KBM-7 (cell line): ENCODE data around the gene LRRC26.
A peak's percentile ranks its signal among the peaks of the same experiment; 100 is the strongest.

Experiments
- DNase-seq: peaks from one replicate; pipeline ENCODE4 v3.0.0-alpha.2; 2015
- in situ Hi-C: fragments of 300-500 bp; cut with MboI; formaldehyde crosslinking; loops from 2 replicates; pipeline ENCODE4 v1.14.3; 2020; ENCODE audit warnings: low sequenced_read_pairs, low pct_unique_long_range_greater_than_20kb, mixed read lengths

The LRRC26 gene

DNA sequence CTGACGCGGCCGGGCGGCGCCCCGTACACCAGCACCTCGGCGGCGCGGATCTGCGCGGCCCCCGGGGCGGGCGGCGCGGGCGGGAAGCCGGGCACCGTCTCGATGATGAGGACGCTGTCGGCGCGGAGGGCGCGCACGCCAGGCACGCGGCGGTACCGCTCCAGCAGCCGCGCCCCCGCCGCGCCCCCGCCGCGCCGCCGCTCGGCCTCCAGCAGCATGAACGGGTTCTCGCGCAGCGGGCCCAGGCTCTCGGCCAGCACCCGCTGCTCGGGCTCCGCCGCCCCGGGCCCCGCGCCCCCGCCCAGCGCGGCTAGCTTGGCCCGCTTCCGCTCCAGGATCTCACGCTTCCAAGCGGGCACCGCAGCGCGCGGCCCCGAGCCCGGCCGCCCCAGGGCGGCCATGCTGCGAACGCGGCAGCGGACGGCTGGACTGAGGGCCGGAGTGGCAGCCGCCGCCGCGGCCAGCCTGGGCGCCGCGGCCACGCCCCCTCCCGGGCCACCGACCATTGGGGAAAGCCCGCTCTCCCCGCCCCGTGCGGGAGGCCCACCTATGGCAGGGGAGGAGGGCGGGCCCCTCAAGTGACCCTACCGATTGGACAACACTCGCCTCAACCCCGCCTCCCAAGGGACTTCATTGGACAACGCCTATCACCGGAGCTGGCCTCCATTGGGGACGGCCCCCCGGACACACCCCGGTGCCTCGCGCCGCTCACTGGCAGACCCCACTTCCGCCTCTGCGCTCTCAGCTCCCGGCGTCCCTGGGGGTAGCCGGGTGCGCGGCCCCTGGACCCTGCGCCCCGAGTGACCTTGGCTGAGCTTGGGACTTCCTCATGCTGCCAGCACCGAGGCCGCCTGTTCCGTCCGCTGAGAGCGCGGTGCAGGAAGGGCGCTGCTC is 30.7 kb upstream of the LRRC26 start, which contains the start of gene TPRN:
TPRN (minus strand) TSS at position 431 of the 894 bp plus-strand sequence; CDS start at position 401, 30 bp downstream.
- peak; percentile 99 for DNase-seq
- in situ Hi-C loops = no loop called here

DNA sequence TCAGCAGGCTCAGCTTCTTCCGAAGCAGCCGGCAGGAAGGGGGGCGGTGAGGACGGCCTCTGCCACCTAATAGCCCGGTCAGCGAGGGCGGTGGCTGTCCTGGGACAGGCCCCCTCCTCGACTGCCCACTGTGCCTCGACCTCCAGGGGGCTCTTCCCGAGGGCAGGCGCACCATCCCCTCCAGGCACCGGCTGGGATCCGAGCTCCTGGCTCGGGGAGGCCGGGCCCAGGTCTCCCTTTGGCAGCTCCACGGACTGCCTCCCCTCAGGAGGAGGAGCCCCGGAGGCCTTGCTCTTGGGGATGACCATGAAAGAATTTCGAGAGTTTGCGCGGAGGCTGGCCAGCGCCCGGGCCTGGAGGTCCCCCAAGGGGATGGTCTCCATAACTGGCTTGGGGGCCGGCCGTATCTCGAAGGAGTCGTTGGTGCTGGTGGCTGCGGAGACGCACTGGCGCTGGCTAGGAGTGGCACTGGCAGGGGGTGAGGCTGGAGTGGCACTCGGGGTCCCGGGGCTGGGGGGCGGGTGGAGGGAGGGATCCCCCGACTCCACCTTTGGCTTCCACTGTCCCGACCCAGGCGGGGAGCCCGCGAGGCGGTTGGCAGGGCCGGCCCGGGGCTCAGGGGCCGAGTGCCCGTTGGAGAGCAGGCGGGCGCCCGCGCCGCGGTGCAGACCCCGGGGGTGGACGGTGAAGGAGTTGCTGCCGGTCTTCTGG is 29.7 kb upstream of the LRRC26 start:
- in situ Hi-C loops = no loop called here
- DNase-seq = no peak

DNA sequence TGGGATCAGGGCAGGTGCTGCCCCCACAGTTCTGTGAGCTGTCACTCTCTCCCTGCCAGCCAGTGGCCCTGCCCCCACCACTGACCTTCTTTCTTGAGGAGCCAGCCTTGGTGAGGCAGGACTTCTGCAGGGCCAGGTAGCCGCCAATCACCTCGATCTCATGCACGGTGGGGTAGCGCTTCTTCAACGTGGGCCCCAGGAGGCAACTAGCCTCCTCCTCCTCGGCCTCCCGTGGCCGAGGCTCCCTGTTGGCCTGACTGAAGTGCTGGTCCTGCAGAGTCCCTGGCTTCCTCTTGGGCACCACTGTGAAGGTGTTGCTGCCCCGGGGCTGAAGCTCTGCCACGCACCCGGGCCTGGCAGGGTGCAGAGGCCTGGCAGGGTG is 29.0 kb upstream of the LRRC26 start:
- in situ Hi-C loops = no loop called here
- DNase-seq = no peak

DNA sequence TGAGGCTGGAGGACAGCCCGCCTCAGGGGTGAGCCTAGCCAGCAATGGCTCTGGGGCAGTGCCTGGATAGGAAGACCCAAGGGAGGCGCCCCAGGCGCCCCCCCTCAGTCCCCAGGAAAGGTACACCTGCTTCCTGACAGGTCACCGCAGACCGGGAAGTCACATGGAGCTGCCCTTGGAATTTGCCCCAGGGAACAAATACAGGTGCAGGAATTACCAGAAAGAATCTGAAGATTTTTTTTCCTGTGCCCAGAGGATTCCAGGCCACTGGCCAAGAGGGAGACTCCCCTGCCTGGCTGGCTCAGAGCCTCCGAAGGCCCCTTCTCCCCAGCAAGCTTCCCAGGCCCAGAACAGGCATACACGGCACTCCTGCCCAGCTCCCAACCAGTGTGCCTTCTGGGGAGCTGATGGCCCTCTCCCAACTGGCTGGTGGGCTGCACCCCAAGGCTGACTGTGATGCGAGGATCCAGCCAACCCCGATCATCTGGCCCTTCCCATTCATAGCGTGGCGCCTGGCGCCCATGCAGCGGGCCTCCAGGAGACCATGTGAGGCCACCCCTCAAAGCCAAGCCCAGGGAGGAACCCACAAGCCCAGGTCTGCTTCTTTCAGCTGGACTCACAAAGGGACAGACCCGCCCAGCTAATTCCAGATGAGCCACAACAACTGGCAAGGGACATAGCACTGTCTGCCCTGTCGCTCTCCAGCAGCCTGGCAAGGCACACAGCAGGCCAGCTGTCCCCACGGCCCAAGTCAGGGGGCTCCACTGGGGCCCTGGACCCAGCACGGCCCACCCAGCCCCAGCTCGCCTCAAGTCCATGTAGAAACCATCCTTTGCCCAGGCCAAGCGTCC is 28.4 kb upstream of the LRRC26 start:
- in situ Hi-C loops = no loop called here
- no peak for DNase-seq

DNA sequence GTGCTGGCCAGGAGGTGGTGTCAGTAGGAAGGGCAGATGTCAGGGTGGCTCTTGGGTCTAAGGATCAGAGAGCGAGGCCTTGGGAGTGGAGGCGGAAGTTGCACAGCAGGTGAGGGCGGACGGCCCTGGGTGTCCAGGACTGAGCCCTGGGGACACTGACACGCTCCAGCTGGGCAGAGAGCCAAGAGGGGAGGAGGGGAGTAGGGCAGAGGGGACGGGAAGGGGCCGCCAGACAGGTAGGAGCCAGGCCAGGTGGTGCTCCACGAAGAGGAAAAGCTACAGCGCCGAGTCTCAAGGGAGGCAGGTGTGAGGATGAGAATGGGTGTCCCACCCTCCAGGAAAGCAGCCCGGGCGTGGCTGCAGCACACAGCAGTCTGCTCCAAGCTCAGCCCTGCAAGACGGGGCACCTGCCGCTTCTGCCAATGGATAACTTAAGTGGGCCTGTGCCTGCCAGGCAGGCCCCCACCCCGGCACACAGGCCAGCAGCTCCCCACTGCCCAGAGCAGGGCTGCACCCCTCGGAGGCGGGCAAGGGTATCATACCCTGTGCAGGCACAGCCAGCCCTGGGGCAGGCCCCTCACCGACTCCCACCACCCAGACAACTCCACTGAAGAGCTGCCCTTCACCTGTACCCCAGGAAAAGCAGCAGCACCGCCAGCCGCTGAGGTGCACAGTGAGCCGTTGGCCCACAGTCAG is 25.8 kb upstream of the LRRC26 start:
- no peak for DNase-seq
- in situ Hi-C loops = no loop called here

DNA sequence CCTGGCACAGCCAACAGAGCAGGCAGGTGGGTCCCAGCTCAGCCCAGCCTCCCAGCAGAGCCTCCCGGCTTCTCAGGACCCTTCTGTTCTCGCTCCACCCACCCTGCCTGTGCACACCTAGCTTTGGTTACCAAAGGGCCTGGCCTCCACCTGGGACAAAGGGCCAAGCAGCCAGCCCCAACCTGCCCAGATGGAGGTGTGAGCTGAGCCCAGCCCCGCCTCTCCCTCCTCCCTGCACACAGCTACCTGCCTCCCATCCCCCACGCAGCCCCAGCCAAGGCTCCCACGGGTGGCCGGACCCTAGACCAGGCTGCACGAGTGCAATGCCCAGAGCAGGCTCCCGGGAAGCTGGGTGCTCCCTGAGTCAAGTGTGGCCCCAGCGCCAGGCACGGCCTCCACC is 25.1 kb upstream of the LRRC26 start:
- DNase-seq = no peak
- in situ Hi-C loops = no loop called here

DNA sequence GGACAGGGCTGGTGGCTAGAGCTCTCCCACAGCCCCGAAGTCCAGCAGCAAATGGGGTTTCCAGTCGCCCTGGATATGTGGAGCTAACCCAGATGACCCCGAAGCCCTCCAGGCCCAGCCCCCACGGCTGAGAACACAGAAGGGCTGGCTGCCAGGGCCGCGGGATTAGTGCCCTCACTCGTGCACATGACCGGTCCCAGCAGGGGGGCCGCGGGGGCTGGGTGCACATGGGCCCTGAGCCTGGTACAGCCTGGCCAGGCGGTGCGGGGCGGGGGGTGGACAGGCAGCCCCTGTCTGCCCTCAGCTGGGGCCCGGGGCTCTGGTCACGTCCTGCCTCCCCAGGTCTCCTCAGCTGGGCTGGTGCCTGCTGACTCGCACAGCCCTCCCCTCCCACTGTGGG is 24.5 kb upstream of the LRRC26 start:
- in situ Hi-C loops = no loop called here
- DNase-seq = no peak

DNA sequence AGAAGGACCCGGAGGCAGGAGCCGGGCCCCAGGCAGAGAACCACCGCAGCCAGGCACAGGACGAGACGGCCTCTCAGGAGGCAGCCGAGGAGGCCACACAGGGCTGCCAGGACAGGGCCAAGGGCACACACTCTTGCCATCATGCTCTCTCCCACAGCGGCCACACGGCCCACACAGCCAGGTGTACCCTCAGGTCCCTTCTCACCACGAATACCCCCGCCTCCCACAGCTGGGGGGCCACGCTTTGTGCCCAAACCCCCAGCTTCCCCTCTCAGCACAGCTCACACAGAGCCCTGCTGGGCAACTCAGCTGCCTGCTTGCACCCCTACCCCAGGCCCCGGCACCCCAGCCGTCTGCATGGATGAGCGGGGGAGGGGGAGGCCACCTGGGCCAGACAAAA is 23.9 kb upstream of the LRRC26 start:
- in situ Hi-C loops = no loop called here
- DNase-seq = no peak

DNA sequence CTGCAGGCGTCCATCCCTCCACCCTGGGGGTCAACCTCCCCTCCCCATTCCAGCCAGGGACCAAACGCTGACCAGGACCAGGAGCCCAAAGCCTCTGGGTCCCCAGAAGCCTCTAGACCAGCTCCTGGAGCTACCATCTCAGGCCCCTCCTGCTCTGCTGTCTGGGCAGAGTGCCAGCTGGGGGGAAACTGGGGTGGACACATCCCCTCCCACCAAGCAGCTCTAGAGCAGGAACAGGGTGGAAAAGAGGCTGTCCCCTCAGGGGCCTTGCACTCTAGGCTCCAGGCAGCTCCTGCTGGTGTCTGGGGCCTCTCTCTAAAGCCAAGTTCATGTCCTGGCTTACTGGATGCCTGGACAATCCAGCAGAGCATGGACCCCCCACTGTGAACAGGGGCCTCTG is 23.0 kb upstream of the LRRC26 start:
- DNase-seq = no peak
- in situ Hi-C loops = no loop called here

DNA sequence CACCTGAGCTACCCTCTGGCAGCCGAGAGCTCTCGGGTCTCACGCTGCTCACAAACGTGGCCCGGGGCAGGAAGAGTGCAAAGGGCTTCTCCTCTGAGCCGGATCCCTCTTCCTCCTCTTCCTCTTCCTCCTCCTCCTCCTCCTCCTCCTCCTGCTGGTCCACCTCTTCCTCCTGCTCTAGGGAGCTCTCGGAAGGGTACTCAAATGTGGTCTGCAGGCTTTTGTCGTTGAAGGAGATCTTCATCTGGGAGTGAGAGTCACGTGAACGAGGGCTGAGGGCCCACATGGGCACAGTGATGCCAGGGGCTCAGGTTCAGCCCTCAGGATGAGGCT is 22.6 kb upstream of the LRRC26 start:
- in situ Hi-C loops = no loop called here
- no peak for DNase-seq

DNA sequence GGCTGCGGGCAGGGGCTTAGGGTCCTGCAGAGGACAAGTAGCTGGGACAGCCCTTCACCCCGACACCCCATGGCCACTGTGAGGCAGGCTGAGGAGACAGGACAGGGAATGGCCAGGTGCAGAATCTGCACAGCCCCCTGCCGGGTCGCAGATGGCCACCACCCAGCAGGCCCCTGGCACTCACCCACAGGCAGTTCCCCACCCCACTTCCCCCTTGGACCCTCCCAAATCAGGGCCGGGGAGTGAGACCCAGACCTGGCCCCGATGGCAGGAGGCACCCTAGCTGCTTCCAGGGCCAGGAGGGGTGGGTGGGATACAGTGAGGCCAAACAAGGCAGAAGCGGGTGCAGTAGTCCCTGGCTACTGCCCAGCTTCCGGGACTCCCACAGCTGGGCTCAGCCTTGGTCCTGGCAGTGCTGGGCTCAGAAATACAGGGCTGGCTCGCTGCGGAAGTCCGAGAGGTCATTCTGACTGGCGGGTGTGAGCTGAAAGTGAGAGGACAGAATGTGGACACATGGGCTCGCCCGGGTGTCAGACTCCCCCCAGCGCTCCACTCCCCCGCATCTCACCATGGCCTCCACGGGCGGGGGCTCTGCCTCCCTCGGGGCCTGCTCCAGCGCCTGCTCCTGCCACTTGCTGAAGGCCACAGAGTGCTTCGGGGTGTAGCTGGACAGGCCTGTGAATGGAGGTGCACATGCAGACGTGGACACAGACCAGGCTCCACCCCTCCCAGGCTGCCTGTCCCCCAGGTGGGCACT is 22.0 kb upstream of the LRRC26 start:
- in situ Hi-C loops = no loop called here
- no peak for DNase-seq

DNA sequence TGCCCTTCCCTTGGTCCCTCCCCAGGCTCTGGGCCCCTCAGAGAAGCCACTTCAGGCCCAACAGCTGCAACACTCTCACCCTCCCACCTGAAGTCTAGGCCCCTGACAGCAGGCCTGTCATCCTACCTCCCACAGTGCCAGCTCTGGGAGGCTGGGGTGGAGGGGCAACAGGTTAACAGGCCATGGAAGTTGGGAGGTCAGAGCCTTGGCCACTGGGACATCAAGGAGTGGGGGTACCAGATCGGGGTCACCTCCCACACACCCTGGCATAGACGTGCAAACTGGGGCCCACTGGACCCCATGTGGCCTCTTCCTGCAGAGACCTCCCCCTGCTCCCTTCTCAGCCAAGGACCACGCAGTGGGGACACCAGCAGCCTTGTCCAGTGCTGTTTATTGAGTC is 21.4 kb upstream of the LRRC26 start:
- no peak for DNase-seq
- in situ Hi-C loops = no loop called here

DNA sequence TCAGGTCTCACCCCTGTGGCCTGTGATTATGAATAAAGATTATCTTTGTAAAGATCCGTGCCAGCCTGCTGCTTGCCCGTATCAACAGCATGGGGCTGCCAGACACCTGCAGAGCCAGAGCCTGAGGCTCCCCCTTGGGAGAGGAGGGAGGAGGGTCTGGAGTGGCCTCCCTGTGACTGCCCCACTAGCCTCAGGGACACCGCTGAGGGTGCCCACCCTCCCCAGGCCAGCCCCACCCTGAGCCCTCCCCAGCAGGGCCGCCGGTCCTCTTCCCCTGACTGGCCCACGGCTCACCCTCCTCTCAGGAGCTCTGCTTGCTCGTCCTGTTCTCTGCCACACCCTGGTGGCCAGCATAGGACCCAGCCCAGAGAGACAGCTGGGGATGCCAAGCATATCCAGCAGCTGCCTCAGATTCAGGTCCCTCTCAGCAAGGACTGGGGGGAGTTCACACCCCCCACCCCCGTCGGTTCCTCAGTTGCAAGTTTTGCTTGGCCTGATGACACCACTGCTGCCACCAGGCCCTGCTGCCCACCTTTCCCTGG is 20.5 kb upstream of the LRRC26 start:
- DNase-seq = no peak
- in situ Hi-C loops = no loop called here

DNA sequence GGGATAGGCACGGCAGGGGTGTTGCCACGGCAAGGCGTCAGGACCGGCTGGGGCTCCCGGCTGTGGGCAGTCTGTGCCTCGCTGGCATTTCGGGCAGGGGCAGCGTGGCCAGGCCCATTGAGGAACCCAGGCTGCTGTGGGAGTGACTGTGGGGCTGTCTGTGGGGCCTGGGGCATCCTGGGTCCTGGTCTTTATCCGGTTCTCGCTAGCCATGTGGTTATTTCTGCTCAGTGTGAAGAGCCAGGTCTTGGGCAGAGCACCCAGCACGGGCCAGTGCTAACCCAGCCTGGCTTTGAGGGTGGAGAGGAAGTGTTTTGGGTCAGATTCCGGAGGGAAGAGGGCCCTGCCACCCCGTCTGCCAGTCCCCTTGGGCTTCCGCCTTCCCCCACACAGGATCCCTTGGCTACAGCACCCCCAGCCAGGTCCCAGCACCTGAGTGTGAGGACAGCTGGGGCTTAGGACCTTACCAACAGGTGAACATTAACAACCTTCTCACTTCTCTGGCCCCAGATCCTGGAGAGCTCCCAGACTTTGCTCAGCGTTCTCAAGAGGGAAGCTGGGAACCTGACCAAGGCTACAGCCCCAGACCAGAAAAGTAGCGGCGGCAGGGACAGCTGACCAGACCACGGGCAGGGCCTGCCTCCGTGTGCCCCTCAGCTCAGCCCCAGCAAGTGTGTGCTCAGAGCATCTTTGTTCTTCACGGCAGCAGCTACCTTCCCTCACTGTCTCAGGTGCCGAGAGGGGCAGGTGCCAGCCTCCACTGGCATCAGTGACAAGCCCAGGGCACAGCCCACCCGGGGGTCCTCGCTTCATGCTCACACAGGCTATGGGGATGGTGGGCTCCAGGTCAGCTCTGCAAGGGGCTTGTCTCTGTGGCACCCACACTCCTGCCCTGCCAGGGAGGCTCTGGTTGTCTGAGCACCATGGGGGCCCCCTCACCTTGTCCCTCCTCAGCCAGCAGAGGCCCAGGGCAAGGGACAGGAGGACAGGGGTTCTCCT is 19.7 kb upstream of the LRRC26 start:
- in situ Hi-C loops = no loop called here
- DNase-seq = no peak

DNA sequence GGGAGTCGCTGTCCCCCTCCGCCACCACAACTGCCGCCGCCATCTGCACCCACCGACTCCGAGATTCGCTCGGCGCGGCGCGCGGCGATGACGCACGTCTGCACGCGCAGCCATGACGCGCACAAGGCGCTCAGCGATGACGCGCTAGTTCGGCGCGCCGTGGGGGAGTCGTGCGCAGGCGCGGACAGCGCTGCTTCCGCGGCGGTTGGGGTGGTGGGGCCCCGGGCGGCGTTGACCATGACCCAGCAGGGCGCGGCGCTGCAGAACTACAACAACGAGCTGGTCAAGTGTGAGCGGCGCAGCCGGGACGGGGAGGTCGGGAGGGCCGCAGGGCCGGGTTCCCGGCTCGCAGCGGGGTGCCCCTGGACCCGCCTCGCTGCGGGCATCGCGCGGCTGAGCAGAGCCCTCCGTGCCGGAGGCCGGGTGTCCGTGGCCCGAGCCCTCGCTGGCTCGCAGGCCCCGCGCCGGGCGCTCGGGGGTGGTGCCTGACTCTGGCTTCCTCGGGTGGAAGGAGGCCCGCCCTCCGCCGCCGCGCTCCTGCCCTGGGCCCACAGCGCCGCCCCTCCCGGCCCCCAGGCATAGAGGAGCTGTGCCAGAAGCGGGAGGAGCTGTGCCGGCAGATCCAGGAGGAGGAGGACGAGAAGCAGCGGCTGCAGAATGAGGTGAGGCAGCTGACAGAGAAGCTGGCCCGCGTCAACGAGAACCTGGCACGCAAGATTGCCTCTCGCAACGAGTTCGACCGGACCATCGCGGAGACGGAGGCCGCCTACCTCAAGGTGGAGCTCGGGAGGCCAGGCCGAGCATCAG is 18.8 kb upstream of the LRRC26 start, which contains the start of the genes ANAPC2 and SSNA1:
ANAPC2 (minus strand) TSS at position 71 of the 807 bp plus-strand sequence; CDS start at position 43, 28 bp downstream.
SSNA1 (plus strand) TSS at position 187 of the 807 bp plus-strand sequence; CDS start at position 238, 51 bp downstream.
- peak; percentile 93 for DNase-seq
- in situ Hi-C loops = no loop called here

DNA sequence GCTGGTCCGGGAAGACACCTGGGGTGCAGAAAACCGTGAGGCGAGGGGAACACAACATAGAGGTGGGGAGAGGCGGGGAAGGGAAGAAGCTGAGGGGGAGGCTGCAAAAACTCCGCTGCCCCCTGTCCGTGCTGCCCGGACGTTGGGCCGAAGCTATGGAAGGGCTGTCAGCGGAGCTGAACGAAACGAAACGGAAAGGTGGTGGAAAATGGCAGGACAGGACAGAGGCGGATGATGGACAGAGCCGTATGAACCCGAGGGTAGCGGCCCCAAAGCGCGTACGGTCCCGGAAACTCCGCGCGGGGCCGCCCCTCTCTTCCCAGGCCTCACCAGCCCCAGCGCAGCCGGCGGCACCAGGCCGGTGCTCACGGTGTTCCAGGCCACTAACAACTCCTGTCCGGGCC is 18.2 kb upstream of the LRRC26 start:
- in situ Hi-C loops = no loop called here
- no peak for DNase-seq
